ENCODE results near the gene NTRK3.

GRCh38 chr15:88080616-88081015, 175.9 kb downstream of the NTRK3 start:
- TF ChIP-seq, protein P1, sequence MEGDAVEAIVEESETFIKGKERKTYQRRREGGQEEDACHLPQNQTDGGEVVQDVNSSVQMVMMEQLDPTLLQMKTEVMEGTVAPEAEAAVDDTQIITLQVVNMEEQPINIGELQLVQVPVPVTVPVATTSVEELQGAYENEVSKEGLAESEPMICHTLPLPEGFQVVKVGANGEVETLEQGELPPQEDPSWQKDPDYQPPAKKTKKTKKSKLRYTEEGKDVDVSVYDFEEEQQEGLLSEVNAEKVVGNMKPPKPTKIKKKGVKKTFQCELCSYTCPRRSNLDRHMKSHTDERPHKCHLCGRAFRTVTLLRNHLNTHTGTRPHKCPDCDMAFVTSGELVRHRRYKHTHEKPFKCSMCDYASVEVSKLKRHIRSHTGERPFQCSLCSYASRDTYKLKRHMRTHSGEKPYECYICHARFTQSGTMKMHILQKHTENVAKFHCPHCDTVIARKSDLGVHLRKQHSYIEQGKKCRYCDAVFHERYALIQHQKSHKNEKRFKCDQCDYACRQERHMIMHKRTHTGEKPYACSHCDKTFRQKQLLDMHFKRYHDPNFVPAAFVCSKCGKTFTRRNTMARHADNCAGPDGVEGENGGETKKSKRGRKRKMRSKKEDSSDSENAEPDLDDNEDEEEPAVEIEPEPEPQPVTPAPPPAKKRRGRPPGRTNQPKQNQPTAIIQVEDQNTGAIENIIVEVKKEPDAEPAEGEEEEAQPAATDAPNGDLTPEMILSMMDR (IDR thresholded peaks at IDR 0.05; ENCODE audit: extremely low read depth in 1 of 2, insufficient read depth in 1 of 2, low read depth in 1 of 2, low read length in 2 of 2): no peak
- TF ChIP-seq EZH2 (IDR thresholded peaks at IDR 0.05; ENCODE audit: borderline replicate concordance, low read depth, low read length, severe bottlenecking): no peak
- TF ChIP-seq FOS (IDR thresholded peaks at IDR 0.05; ENCODE audit: borderline replicate concordance, insufficient read depth, low read length): no peak
- TF ChIP-seq, protein P2, sequence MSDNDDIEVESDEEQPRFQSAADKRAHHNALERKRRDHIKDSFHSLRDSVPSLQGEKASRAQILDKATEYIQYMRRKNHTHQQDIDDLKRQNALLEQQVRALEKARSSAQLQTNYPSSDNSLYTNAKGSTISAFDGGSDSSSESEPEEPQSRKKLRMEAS (IDR thresholded peaks at IDR 0.05; ENCODE audit: insufficient read depth, insufficient read length): no peak
- TF ChIP-seq POLR2A (IDR thresholded peaks at IDR 0.05; ENCODE audit: low read depth, low read length): no peak
- no peak for TF ChIP-seq MYC (IDR thresholded peaks at IDR 0.05; ENCODE audit: low read depth, low read length)
- no peak for TF ChIP-seq POLR2AphosphoS5 (IDR thresholded peaks at IDR 0.05; ENCODE audit: insufficient read depth, low read depth, low read length)
- TF ChIP-seq JUN (IDR thresholded peaks at IDR 0.05; ENCODE audit: borderline replicate concordance, insufficient read depth, insufficient read length, low read depth): no peak
- TF ChIP-seq GATA2 (IDR thresholded peaks at IDR 0.05; ENCODE audit: insufficient read depth, insufficient read length, low read depth, low read length): no peak

Measured in endothelial cell of umbilical vein (primary cell).